ENCODE results near the gene GPT2.

The GPT2 gene
- long read RNA-seq, transcript GPT2-201 (12 exons, 3,984 nt): major isoform, 86 of 132 reads
- long read RNA-seq, partial matches to known transcripts: 28 of 132 reads
- long read RNA-seq, other reads (novel, unspliced or antisense): 14 of 132 reads

- H3K27me3 ChIP-seq (ENCODE audit: insufficient read depth, poor library complexity, severe bottlenecking): no peaks in the 10 kb centered on the region
- no peak for TF ChIP-seq CTCF (IDR thresholded peaks at IDR 0.05; ENCODE audit: insufficient read depth, low read length)
- no peak for TF ChIP-seq REST (IDR thresholded peaks at IDR 0.05; ENCODE audit: insufficient replicate concordance, low read depth)
- TF ChIP-seq POLR2AphosphoS5 (IDR thresholded peaks at IDR 0.05; ENCODE audit: low read depth): peak; percentile 97
- peak; percentile 66; the same call in 1 of the 2 replicates for TF ChIP-seq SPI1 (IDR thresholded peaks at IDR 0.05; ENCODE audit: borderline replicate concordance, low read depth)
- TF ChIP-seq GABPA (IDR thresholded peaks at IDR 0.05; ENCODE audit: low read depth): peak; percentile 19; the same call in 1 of the 2 replicates
- peak; percentile 80 to 95 for DNase-seq (ENCODE audit: low read depth in 1 of 2, low spot score in 1 of 2)
- H3K27ac ChIP-seq (replicated peaks): peak within 1 kb of the TSS; percentile 68
- H3K4me3 ChIP-seq (replicated peaks; ENCODE audit: insufficient read depth, low read length): peak within 1 kb of the TSS; percentile 88
These were observed at the start of gene GPT2 for GRCh38 chr16:46883690-46884512. GPT2 (plus strand) TSS chr16:46884362; CDS start chr16:46884716, 354 bp downstream.

- Histone ChIP-seq H3K27me3 (ENCODE audit: insufficient read depth, poor library complexity, severe bottlenecking) (no peaks in the 10 kb centered on the region), H3K4me3 (replicated peaks; ENCODE audit: insufficient read depth, low read length) (no peak overlapping the region), H3K27ac (replicated peaks) (no peak overlapping the region)
- TF ChIP-seq SPI1 (IDR thresholded peaks at IDR 0.05; ENCODE audit: borderline replicate concordance, low read depth) (no peak), GABPA (IDR thresholded peaks at IDR 0.05; ENCODE audit: low read depth) (no peak), REST (IDR thresholded peaks at IDR 0.05; ENCODE audit: insufficient replicate concordance, low read depth) (no peak), CTCF (IDR thresholded peaks at IDR 0.05; ENCODE audit: insufficient read depth, low read length) (no peak), POLR2AphosphoS5 (IDR thresholded peaks at IDR 0.05; ENCODE audit: low read depth) (no peak)
- peak in 1 of 2 experiments; percentile 47 for DNase-seq (ENCODE audit: low read depth in 1 of 2, low spot score in 1 of 2)
These were observed 47.3 kb upstream of the GPT2 start for GRCh38 chr16:46836534-46837530.

GRCh38 chr16:46839986-46840443 is 44.1 kb upstream of the GPT2 start:
- H3K27me3 ChIP-seq (ENCODE audit: insufficient read depth, poor library complexity, severe bottlenecking): no peaks in the 10 kb centered on the region
- no peak for DNase-seq (ENCODE audit: low read depth in 1 of 2, low spot score in 1 of 2)
- H3K27ac ChIP-seq (replicated peaks): no peak overlapping the region
- no peak for TF ChIP-seq CTCF (IDR thresholded peaks at IDR 0.05; ENCODE audit: insufficient read depth, low read length)
- no peak for TF ChIP-seq REST (IDR thresholded peaks at IDR 0.05; ENCODE audit: insufficient replicate concordance, low read depth)
- TF ChIP-seq GABPA (IDR thresholded peaks at IDR 0.05; ENCODE audit: low read depth): no peak
- no peak for TF ChIP-seq SPI1 (IDR thresholded peaks at IDR 0.05; ENCODE audit: borderline replicate concordance, low read depth)
- TF ChIP-seq POLR2AphosphoS5 (IDR thresholded peaks at IDR 0.05; ENCODE audit: low read depth): no peak
- H3K4me3 ChIP-seq (replicated peaks; ENCODE audit: insufficient read depth, low read length): no peak overlapping the region
